IPS DF 6.9 (cell line): ENCODE results near the gene NSG2.

ENCODE experiments used
- DNase-seq: peaks from one replicate; pipeline ENCODE4 v3.0.0-alpha.2; 2013; ENCODE audit warnings: low read depth, low spot score
- H3K27ac ChIP-seq: one replicate; pipeline ENCODE4 v1.5.1; 2013; ENCODE audit warnings: low read length, control low read depth
- H3K27me3 ChIP-seq: 2 replicates; pipeline ENCODE4 v1.6.1; 2013; ENCODE audit warnings: mild to moderate bottlenecking, low read length; ENCODE audit not compliant: control insufficient read depth, insufficient read depth
- H3K36me3 ChIP-seq: 2 replicates; pipeline ENCODE4 v1.6.1; 2013; ENCODE audit warnings: low read length; ENCODE audit not compliant: control insufficient read depth, insufficient read depth
- H3K4me1 ChIP-seq: 2 replicates; pipeline ENCODE4 v1.6.1; 2013; ENCODE audit warnings: low read length; ENCODE audit not compliant: control insufficient read depth, insufficient read depth
- H3K4me3 ChIP-seq: 2 replicates; pipeline ENCODE4 v1.5.1; 2013; ENCODE audit warnings: mild to moderate bottlenecking, low read length
- H3K9me3 ChIP-seq: 2 replicates; pipeline ENCODE4 v1.6.1; 2013; ENCODE audit warnings: low read length, inconsistent platforms; ENCODE audit not compliant: control insufficient read depth, insufficient read depth
- WGBS: extraction: QIAGEN DNeasy Blood & Tissue Kit; methylation state at CpG from one replicate; pipeline ENCODE4 v1.1.7; 2013; ENCODE audit warnings: mixed read lengths, missing lambda C conversion rate; ENCODE audit not compliant: insufficient read length, insufficient coverage; 5-methylcytosine and 5-hydroxymethylcytosine counted together

The NSG2 gene

DNA sequence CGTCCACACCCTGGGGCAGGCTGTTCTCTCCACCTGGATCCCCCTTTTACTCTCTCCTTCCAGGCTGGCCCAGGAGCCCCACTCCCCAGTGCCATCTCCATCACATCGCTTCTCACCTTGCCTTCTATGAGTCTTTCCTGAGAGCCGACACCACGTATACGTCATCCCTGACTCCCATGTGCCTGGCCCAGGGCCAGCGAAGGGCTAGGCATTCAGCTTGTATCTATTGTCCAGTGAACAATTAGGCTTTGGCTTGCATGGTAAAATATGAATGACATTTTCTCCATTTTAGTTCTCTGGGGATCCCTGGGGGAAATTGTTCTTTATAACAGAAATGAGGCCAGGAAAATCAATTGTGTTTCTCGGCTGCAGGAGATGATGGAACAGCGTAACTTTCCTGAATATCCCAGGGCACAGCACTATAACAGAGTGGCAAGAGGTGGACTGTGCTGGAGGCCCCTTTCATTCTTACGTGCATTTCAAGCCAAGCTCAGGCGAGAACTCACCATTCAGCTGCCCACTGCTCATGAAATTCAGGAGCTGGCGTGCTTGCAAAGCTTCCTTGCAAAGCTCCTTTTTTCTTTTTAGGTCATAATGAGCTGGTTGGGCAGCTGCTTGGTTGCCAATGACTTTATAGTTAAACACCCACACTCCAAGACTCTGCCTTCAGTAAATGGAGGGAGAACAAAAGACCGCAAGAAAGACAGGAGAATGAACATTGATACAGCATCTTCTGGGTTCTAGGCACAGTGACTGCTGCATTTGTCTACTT is 37.7 kb downstream of the NSG2 start:
- Histone ChIP-seq H3K4me3 (no peak overlapping the region), H3K27ac (no peak overlapping the region), H3K27me3 (no peaks in the 10 kb centered on the region), H3K9me3 (no peaks in the 10 kb centered on the region), H3K4me1 (no peaks in the 10 kb centered on the region), H3K36me3 (no peaks in the 10 kb centered on the region)
- no peak for DNase-seq
- no CpG with 5 or more reads among the region's 12 CpGs for whole genome bisulfite sequencing

DNA sequence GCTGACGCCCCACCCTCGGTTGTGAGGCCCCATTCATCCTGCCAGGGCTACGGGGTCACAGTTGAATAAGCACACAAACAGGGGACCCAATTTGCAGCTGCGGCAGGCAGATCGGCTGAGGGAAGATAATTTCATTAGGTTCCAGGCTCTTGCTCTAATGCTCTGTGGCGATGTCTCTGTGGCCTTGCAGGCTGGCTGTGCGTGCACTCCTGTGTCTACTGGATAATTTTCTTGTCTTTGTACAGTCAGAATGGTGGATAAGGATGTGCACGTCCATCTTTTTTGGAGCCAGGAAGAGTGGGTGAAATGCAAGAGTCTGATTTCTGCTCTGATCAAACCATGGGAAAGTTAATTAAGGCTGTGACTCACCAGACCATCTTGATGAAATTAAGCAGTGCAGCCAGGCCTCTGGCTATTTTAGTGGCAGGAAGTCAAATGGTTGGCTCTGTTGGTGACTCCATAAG is 39.2 kb downstream of the NSG2 start:
- WGBS: no CpG with 5 or more reads among the region's 8 CpGs
- Histone ChIP-seq H3K36me3 (no peaks in the 10 kb centered on the region), H3K9me3 (no peaks in the 10 kb centered on the region), H3K4me3 (no peak overlapping the region), H3K4me1 (no peaks in the 10 kb centered on the region), H3K27me3 (no peaks in the 10 kb centered on the region), H3K27ac (no peak overlapping the region)
- DNase-seq: no peak

DNA sequence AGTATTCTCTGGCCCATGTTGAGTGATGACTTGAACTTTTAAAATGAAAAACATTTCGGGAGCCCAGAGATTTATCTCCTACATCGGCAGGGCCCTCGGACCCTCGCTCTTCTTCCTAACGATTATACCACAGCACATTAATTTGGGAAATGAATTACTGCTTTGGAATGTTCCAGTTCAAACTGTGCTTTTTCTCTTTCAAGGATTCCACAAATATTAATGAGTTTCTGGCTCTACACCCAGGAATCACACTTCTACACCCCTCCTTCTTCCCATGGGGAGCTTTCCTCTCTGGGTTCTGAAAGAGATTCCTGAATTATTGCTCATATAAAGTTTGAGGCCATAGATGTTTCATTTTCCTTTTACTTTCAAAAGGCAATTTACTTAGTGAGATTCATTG is 41.2 kb downstream of the NSG2 start:
- H3K36me3 ChIP-seq: no peaks in the 10 kb centered on the region
- WGBS: no CpG with 5 or more reads among the region's 5 CpGs
- no peaks in the 10 kb centered on the region for H3K27me3 ChIP-seq
- no peak overlapping the region for H3K4me3 ChIP-seq
- H3K27ac ChIP-seq: no peak overlapping the region
- no peaks in the 10 kb centered on the region for H3K4me1 ChIP-seq
- no peak for DNase-seq
- H3K9me3 ChIP-seq: no peaks in the 10 kb centered on the region

DNA sequence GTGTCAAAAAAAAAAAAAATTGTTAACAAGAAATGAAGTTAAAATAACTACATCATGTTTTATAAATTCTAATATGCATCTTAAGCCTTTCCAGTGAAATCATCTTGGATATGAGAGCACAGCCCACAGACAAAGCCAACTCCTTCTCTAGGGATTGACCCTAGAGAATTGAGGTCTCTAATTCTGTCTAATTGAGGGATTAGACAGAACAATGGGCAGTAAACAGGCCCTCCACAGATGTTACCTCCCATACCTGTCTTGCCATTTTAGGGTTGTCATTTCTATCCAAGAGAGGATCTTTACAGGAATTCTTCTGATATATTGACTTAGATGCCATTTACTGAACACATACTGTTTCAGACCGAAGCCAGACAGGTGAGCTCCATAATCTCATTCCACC is 42.3 kb downstream of the NSG2 start:
- no peaks in the 10 kb centered on the region for H3K36me3 ChIP-seq
- WGBS: no CpG with 5 or more reads among the region's 1 CpG
- H3K4me1 ChIP-seq: no peaks in the 10 kb centered on the region
- H3K9me3 ChIP-seq: no peaks in the 10 kb centered on the region
- no peaks in the 10 kb centered on the region for H3K27me3 ChIP-seq
- DNase-seq: no peak
- H3K4me3 ChIP-seq: no peak overlapping the region
- H3K27ac ChIP-seq: no peak overlapping the region

DNA sequence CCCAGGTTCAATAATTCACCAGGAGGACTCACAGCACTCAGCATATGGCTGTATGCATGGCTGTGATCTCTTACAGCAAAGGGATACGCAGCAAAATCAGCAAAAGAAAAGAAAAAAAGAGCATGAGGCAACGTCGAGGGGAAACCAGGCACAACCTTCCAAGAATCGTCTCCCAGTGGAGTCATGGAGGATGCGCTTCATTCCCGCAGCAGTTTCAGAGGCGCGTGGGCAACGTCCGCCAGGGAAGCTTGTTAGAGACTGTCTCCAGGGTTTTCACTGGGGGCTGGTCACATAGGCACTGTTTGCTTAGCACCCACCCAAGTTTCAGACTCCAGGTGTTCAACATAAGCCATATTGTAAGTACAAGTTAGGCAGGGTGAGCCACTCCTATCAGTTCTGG is 44.6 kb downstream of the NSG2 start:
- Histone ChIP-seq H3K9me3 (no peaks in the 10 kb centered on the region), H3K4me3 (no peak overlapping the region), H3K4me1 (no peaks in the 10 kb centered on the region), H3K36me3 (no peaks in the 10 kb centered on the region), H3K27me3 (no peaks in the 10 kb centered on the region), H3K27ac (no peak overlapping the region)
- no peak for DNase-seq
- no CpG with 5 or more reads among the region's 10 CpGs for WGBS

DNA sequence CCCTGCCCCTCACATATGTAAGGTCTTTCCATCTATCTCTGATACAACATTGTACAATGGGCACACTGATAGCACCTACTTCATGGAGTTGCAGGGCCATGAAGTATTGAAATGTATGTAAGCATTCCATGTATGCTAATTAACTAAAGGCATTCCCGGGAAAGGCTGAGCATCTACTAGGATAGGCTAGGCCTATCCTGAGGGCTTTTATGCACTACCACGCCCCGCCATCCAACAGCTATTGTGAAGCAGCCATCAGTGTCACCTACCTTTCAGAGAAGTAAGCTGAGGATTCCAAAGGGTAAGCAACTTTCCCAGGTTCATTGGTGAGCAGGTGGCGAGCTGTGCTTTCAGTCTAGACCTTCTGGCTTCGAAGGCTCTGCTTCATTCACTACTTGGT is 47.6 kb downstream of the NSG2 start:
- Histone ChIP-seq H3K36me3 (no peaks in the 10 kb centered on the region), H3K4me3 (no peak overlapping the region), H3K9me3 (no peaks in the 10 kb centered on the region), H3K27ac (no peak overlapping the region), H3K27me3 (no peaks in the 10 kb centered on the region), H3K4me1 (no peaks in the 10 kb centered on the region)
- DNase-seq: no peak
- no CpG with 5 or more reads among the region's 5 CpGs for WGBS

DNA sequence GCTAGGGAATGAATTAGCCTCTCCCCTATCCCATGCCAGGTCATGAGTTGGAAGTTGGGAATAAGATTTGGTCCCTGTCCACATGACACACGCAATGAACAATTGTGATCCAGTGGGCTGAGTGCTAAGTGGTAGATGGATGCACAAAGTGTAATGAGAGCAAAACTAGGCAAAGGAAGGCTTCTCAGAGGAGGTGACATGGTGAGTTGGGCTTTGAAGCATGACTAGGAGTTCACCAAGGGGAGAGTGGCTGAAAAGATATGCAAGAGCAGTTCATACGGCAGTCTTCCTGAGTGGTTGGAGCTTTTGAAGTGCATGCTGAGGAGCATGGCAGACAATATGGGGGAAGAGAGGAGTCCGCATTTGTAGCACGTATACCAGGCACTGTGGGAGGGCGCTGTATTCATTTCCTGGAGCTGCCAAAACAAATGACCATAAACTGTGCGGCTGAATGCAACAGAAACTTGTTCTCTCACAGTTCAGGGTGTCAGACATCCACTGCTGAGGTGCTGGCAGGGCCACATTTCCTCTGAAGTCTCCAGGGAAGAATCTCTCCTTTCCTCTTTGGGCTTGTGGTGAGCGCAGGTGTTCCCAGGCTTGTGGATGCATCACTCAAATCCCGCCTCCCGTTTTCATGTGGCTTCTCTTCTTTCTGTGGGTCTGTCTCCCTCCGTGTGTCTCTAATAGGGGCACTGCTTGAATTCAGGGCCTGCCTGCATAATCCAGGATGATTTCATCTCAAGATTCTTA is 49.5 kb downstream of the NSG2 start:
- H3K9me3 ChIP-seq: no peaks in the 10 kb centered on the region
- H3K27me3 ChIP-seq: no peaks in the 10 kb centered on the region
- no peak overlapping the region for H3K27ac ChIP-seq
- no peak for DNase-seq
- no CpG with 5 or more reads among the region's 10 CpGs for WGBS
- no peaks in the 10 kb centered on the region for H3K4me1 ChIP-seq
- H3K4me3 ChIP-seq: no peak overlapping the region
- no peaks in the 10 kb centered on the region for H3K36me3 ChIP-seq

DNA sequence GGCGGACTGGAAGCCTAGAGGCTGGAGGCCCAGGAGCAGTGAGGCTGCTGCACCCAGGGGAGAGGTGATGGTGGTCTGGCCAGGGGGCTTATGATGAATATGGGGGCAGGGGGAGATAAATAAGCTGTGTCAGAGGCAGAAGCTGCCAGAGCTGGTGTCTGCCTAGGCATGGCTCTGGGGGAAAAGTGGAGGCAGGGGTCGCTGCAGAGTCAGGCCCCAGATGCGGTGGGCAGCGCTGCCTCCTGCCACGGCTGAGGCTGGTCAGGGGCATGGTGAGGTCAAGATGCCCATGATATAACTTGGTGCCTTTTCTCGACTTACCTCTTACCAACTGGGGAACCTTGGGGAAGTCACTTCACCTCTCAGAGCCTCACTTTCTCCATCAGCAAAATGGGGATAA is 51.1 kb downstream of the NSG2 start:
- Histone ChIP-seq H3K4me3 (no peak overlapping the region), H3K27ac (no peak overlapping the region), H3K9me3 (no peaks in the 10 kb centered on the region), H3K36me3 (no peaks in the 10 kb centered on the region), H3K4me1 (no peaks in the 10 kb centered on the region), H3K27me3 (no peaks in the 10 kb centered on the region)
- no peak for DNase-seq
- WGBS: no CpG with 5 or more reads among the region's 6 CpGs

DNA sequence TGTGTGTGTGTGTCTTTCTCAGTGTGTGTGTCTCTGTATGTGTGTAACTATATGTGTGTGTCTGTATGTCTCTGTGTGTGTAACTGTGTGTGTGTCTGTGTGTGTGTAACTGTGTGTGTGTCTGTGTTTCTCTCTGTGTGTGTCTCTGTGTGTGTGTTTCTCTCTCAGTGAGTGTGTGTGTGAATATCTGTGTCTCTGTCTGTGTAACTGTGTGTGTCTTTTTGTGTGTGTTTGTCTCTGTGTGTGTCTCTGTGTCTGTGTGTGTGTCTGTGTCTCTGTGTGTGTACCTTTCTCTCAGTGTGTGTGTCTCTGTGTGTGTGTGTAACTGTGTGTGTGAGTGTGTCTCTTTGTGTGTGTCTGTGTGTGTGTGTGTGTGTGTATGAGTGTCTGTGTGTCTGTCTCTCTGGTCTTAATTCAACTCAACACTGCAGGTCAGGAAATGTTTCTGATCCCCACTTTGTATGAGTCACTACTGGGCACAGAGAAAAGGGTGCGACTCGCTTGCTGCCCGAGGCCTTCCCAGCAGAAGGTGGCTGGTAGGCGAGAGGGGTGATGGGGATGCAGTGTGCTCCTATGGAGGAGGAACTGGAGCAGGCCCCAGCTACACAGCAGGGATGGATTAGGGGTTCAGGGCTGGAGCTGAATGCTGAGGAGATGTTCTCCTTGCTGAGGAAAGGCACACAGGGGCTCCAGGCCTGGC is 52.1 kb downstream of the NSG2 start:
- no peaks in the 10 kb centered on the region for H3K4me1 ChIP-seq
- DNase-seq: no peak
- no CpG with 5 or more reads among the region's 4 CpGs for WGBS
- H3K4me3 ChIP-seq: no peak overlapping the region
- H3K27ac ChIP-seq: no peak overlapping the region
- no peaks in the 10 kb centered on the region for H3K9me3 ChIP-seq
- H3K36me3 ChIP-seq: no peaks in the 10 kb centered on the region
- no peaks in the 10 kb centered on the region for H3K27me3 ChIP-seq

DNA sequence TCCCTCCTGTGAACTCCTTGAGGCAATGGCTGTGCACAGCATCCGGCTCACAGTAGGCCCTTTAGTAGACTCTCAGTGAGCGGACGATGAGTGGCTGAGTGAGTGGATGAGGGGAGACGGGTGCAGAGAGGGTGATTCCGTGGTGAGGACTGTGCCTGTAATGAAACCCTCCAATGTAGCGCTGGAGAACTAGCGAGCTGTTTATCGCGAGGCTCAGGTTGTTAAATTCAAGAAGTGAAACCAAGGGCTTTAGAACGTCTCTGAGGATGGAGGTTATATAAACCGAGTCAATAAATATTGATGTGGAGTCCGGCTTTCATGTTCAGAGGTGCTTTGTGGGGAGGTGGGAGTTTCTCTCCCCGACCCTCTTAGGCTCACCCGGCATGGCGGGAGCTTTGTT is 53.2 kb downstream of the NSG2 start:
- no peak for DNase-seq
- Histone ChIP-seq H3K36me3 (no peaks in the 10 kb centered on the region), H3K9me3 (no peaks in the 10 kb centered on the region), H3K4me3 (no peak overlapping the region), H3K27me3 (no peaks in the 10 kb centered on the region), H3K4me1 (no peaks in the 10 kb centered on the region), H3K27ac (no peak overlapping the region)
- WGBS: no CpG with 5 or more reads among the region's 15 CpGs
